ENCODE results near the gene C1GALT1C1L. TPM values are rescaled to one million over a fixed set of nuclear protein-coding genes. Genes with fewer than 3 reads are reported as not detected.

C1GALT1C1L gene
- total RNA-seq, 2 donors from 2014 or later: 0.22 to 0.27 TPM

- no peaks in the 10 kb centered on the region for H3K27me3 ChIP-seq
- H3K4me3 ChIP-seq: no peak overlapping the region
- no peak for DNase-seq
- no peak overlapping the region for H3K9ac ChIP-seq (ENCODE audit: low read depth in 2 of 2, low read length in 2 of 2)
- no peaks in the 10 kb centered on the region for H3K9me3 ChIP-seq
- intact Hi-C loops (cut with DNase I): no loop called here
- no peak for TF ChIP-seq CTCF (IDR thresholded peaks at IDR 0.05)
- no peaks in the 10 kb centered on the region for H3K4me1 ChIP-seq
- no peaks in the 10 kb centered on the region for H3K36me3 ChIP-seq
- H3K27ac ChIP-seq: no peak overlapping the region
These were observed 44.5 kb downstream of the C1GALT1C1L start for GRCh38 chr2:43631618-43632317.

Other genes with a start within 250 kb of the C1GALT1C1L start
- gene THADA, start 80.4 kb downstream of the C1GALT1C1L start, total RNA-seq: 10 to 100 TPM; 14.6 to 31.4 TPM
- gene PLEKHH2, start 39.2 kb downstream of the C1GALT1C1L start, total RNA-seq: 1 to 10 TPM; 1.6 to 5.5 TPM
- gene DYNC2LI1, start 97.6 kb upstream of the C1GALT1C1L start, total RNA-seq: 10 to 100 TPM in 1 of 2 donors, 1 to 10 TPM in 1; 8.1 to 17.2 TPM
- under 1 TPM in 1 of 2 donors, not detected in 1; 0.29 TPM for gene ABCG5, start 162.4 kb upstream of the C1GALT1C1L start, total RNA-seq
- gene ABCG8, start 162.5 kb upstream of the C1GALT1C1L start, total RNA-seq: under 1 TPM; 0.12 to 0.48 TPM